GM12878 (cell line): ENCODE data around the gene FBXW9. TPM values are rescaled to one million over a fixed set of nuclear protein-coding genes. Genes with fewer than 3 reads are reported as not detected.

Source experiments
- BHLHE40 ChIP-seq, 2 experiments: fragments of 450-650 bp in 1 of 2; IDR thresholded peaks; 2 replicates each; pipeline ENCODE4 v1.6.1; 2011 to 2017; ENCODE audit warnings: low read depth in 2 of 2, borderline replicate concordance in 1 of 2, improper control_type of control experiment in 1 of 2, low read length in 1 of 2, mild to moderate bottlenecking in 1 of 2
- BRCA1 ChIP-seq: IDR thresholded peaks from 2 replicates; pipeline ENCODE4 v1.6.1; 2011; ENCODE audit warnings: low read depth, low read length, improper control_type of control experiment
- CBX3 ChIP-seq: fragments of 200-600 bp; sonication (generic); IDR thresholded peaks from 2 replicates; pipeline ENCODE4 v1.6.1; 2016; ENCODE audit warnings: low read depth, borderline replicate concordance
- CBX5 ChIP-seq: sonication (generic); IDR thresholded peaks from 2 replicates; pipeline ENCODE4 v1.6.1; 2016; ENCODE audit warnings: low read depth, moderate library complexity, mild to moderate bottlenecking, inconsistent platforms
- EZH2 ChIP-seq: IDR thresholded peaks from 2 replicates; pipeline ENCODE4 v1.6.1; 2012; ENCODE audit warnings: low read depth, mild to moderate bottlenecking, control low read depth, inconsistent platforms, low read length, borderline replicate concordance; ENCODE audit not compliant: control insufficient read depth
- GABPA ChIP-seq: IDR thresholded peaks from 2 replicates; pipeline ENCODE4 v1.6.1; 2014; ENCODE audit warnings: antibody characterized with exemption, low read depth, mild to moderate bottlenecking, inconsistent platforms
- GATAD2B ChIP-seq: fragments of 450-650 bp; conservative IDR thresholded peaks from 2 replicates; pipeline ENCODE4 v1.6.1; 2017; ENCODE audit warnings: low read depth, mild to moderate bottlenecking, moderate library complexity
- IRF3 ChIP-seq: fragments of 450-650 bp; IDR thresholded peaks from 2 replicates; pipeline ENCODE4 v1.6.1; 2014; ENCODE audit warnings: mild to moderate bottlenecking
- JUND ChIP-seq: IDR thresholded peaks from 2 replicates; pipeline ENCODE4 v1.6.1; 2012; ENCODE audit warnings: low read depth, mild to moderate bottlenecking, low read length, improper control_type of control experiment, moderate library complexity
- KAT2A ChIP-seq: conservative IDR thresholded peaks from 2 replicates; pipeline ENCODE4 v1.6.1; 2011; ENCODE audit warnings: low read depth, low read length; ENCODE audit not compliant: control insufficient read depth
- MLLT1 ChIP-seq: fragments of 450-650 bp; IDR thresholded peaks from 2 replicates; pipeline ENCODE4 v1.6.1; 2016; ENCODE audit warnings: mild to moderate bottlenecking
- NFIC ChIP-seq: IDR thresholded peaks from 2 replicates; pipeline ENCODE4 v1.6.1; 2012; ENCODE audit warnings: low read depth, mild to moderate bottlenecking, inconsistent platforms, low read length, moderate library complexity
- PAX8 ChIP-seq: fragments of 450-650 bp; IDR thresholded peaks from 2 replicates; pipeline ENCODE4 v1.6.1; 2017; ENCODE audit warnings: mild to moderate bottlenecking, moderate library complexity
- POLR2A ChIP-seq: IDR thresholded peaks from 2 replicates; pipeline ENCODE4 v1.6.1; 2011; ENCODE audit warnings: low read depth, mild to moderate bottlenecking, low read length
- POLR2AphosphoS2 ChIP-seq: IDR thresholded peaks from 2 replicates; pipeline ENCODE4 v1.6.1; 2011; ENCODE audit warnings: low read depth, mild to moderate bottlenecking, low read length, improper control_type of control experiment, moderate library complexity
- SMC3 ChIP-seq: IDR thresholded peaks from 2 replicates; pipeline ENCODE4 v1.6.1; 2011; ENCODE audit warnings: low read length, improper control_type of control experiment, borderline replicate concordance
- SPI1 ChIP-seq: IDR thresholded peaks from 2 replicates; pipeline ENCODE4 v1.6.1; 2011; ENCODE audit warnings: low read depth, mild to moderate bottlenecking, low read length, moderate library complexity, borderline replicate concordance; ENCODE audit not compliant: insufficient read depth
- SUZ12 ChIP-seq: fragments of 200-600 bp; sonication (generic); IDR thresholded peaks from one replicate; pipeline ENCODE4 v1.6.1; 2018; ENCODE audit warnings: antibody characterized with exemption, mild to moderate bottlenecking; ENCODE audit not compliant: unreplicated experiment
- TAF1 ChIP-seq: IDR thresholded peaks from 2 replicates; pipeline ENCODE4 v1.6.1; 2011; ENCODE audit warnings: mild to moderate bottlenecking, low read depth, low read length, borderline replicate concordance
- TCF12 ChIP-seq: IDR thresholded peaks from 2 replicates; pipeline ENCODE4 v1.6.1; 2011; ENCODE audit warnings: low read depth, mild to moderate bottlenecking, low read length
- YY1 ChIP-seq: IDR thresholded peaks from 2 replicates; pipeline ENCODE4 v1.6.1; 2011; ENCODE audit warnings: low read depth, mild to moderate bottlenecking, low read length
- ZBTB11 ChIP-seq: fragments of 450-650 bp; formaldehyde crosslinking; IDR thresholded peaks from 2 replicates; pipeline ENCODE4 v1.5.0; 2022; ENCODE audit warnings: mild to moderate bottlenecking, missing genetic modification characterization
- ZNF622 ChIP-seq: fragments of 450-650 bp; IDR thresholded peaks from 2 replicates; pipeline ENCODE4 v1.6.1; 2017; ENCODE audit warnings: mild to moderate bottlenecking, inconsistent platforms
- polyA plus RNA-seq, 11 experiments: library from polyadenylated mRNA; depleted of rRNA in 4 of 11; unstranded in 6 of 11; stranded (reverse) in 5 of 11; fragments of >200 nt; fragmentation: Nextera tagmentation in 4 of 11; fragmentation: Illumina TruSeq in 1 of 11; extraction: Ambion mirVana in 4 of 11; extraction: Trizol in 1 of 11; gene quantifications; 1 replicate in 1 of 11; 2 replicates in 10 of 11; pipeline versions ENCODE4 v1.2.1 to v1.2.3, GENCODE V29; 2011 to 2016; ENCODE audit warnings: inconsistent platforms in 2 of 11, missing spikeins in 2 of 11, low read depth in 1 of 11
- total RNA-seq, 4 experiments: library from RNA; depleted of rRNA in 3 of 4; stranded (reverse); fragments of >200 nt in 3 of 4; fragmentation: Illumina TruSeq in 1 of 4; extraction: Trizol in 1 of 4; gene quantifications; 2 replicates each; pipeline versions ENCODE4 v1.2.1 to v1.2.3, GENCODE V29; 2013 to 2021

The FBXW9 gene
- total and polyA plus RNA-seq, 10 of the 15 experiments (the other 5 are each of a cell fraction or from before 2014, with no cell fraction given): 0.21 to 14.8 (median 7.3) TPM

DNA sequence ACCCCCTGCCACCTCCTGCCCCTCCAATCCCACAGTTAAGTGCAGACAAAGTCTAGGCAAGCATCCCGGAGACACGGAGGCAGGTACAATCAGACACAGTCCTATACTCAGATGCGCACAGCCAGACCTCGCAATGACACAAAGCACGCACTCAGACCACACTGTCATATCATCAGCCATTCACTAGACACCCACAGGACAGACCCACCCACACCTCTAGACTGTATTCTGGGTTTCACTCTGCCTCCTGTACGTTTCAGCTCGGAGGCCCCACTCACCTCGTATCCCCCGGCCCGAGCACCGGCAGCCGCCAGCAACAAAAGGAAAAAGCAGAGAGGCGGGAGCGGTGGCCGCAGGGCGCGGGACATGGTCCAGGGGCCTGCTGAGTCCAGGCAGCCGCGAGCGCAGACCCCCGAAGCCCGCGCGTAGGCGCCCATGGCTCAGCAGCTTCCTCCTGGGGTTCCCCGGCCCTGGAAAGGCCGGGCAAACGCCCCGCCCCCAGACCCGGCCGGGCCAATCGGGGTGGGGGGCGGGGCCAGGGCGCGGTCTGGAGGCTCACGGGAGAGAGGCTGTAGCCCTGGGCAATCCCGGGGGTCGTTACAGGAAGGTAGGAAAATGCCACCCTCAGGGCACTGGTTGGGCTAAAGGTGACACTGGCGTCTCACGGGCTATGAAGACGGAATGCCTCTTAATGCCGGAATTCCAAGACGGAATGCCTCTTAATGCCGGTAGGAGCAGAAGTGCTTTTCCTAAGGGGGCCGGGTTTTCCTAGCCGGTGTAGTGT lies 30.0 kb downstream of the FBXW9 start, which contains the start of the genes MAN2B1 and WDR83 (continued):
- TF ChIP-seq NFIC (no peak), MLLT1 (peak; percentile 32; the same call in 1 of the 2 replicates), POLR2AphosphoS2 (no peak; the same call in 1 of the 2 replicates), BHLHE40 (IDR thresholded peaks at IDR 0.05; ENCODE audit: borderline replicate concordance in 1 of 2, low read depth in 2 of 2, low read length in 1 of 2) (peak in 1 of 2 experiments; percentile 30; a peak in 1 of 4 replicates), CBX5 (no peak), JUND (no peak), EZH2 (no peak), SMC3 (no peak), YY1 (peak; percentile 69; the same call in 1 of the 2 replicates), BRCA1 (no peak), TAF1 (peak; percentile 66; the same call in 1 of the 2 replicates), PAX8 (no peak), POLR2A (peak; percentile 80), SPI1 (no peak), ZNF622 (no peak), ZBTB11 (CRISPR knock-in tag) (no peak), GATAD2B (peak; percentile 60; the same call in 1 of the 2 replicates), CBX3 (no peak), GABPA (no peak), SUZ12 (no peak), TCF12 (no peak), KAT2A (no peak), IRF3 (no peak)
